GM21381 (cell line): ENCODE measurements around the gene CUEDC2.
A peak's percentile ranks its signal among the peaks of the same experiment; 100 is the strongest.

Experiments used
- ATAC-seq: cut with Tn5 transposase; IDR thresholded peaks from one replicate; pipeline ENCODE4 v1.9.1; 2021; ENCODE audit warnings: mild to moderate bottlenecking, moderate library complexity; ENCODE audit not compliant: unreplicated experiment

Gene CUEDC2

DNA sequence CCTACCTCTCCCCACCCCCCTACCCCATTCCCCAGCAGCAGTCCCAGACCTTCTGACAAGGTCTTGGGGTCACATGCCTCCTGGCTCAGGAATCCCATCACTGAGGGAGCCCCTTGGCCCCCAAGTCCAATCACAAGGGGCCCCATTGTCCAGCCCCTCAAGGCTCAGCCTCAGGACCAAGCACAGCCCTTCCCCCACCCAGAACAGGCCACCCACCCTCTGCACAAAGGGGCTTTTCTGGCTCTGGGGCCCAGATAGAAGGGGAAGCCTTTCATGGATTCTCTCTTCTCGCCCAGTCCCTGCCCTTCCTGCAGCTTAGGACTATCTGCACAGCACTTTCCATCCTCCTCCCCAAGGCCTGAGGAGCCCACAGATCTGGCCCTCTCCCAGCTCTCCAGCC is 6.9 kb downstream of the CUEDC2 start:
- no peak for ATAC-seq

DNA sequence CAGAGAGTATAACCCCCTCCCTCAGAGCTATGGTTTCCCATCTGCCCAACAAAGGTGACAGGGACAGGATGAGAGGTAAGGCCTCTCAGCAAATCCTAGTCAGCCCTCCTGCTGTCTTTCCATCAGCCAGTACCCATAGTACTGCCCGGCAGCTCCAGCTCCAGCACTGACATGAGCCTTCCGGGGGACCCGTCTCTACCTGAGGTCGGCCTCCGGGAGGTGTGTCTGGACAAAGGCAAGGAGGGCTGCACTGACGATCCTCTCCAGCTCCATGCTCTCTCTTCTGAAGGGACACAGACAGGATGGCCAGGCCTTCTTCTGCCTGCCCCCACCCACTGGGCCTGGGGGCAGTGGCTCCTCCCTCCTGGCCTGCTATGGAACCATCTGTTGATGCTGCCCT is 7.5 kb downstream of the CUEDC2 start:
- ATAC-seq: no peak

DNA sequence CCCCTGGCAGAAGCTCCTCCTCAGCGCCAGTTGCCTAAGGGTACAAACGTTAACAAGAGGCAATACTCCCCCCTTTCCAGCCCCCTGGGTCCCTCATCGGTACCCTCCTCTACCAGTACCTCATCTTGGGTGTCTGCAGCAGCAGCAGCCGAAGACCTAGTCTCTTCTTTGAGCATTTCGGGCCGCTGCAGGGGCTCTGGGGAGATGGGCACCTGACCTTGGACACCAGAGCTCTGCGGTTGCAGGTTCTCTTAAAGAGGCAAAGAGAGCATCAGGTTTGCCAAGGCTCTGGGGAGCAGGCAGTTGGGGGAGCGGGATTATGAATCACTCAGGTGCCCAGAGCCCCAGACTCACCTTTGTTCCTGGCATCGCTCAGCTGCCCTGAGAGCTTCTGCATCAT is 8.2 kb downstream of the CUEDC2 start:
- ATAC-seq: no peak

DNA sequence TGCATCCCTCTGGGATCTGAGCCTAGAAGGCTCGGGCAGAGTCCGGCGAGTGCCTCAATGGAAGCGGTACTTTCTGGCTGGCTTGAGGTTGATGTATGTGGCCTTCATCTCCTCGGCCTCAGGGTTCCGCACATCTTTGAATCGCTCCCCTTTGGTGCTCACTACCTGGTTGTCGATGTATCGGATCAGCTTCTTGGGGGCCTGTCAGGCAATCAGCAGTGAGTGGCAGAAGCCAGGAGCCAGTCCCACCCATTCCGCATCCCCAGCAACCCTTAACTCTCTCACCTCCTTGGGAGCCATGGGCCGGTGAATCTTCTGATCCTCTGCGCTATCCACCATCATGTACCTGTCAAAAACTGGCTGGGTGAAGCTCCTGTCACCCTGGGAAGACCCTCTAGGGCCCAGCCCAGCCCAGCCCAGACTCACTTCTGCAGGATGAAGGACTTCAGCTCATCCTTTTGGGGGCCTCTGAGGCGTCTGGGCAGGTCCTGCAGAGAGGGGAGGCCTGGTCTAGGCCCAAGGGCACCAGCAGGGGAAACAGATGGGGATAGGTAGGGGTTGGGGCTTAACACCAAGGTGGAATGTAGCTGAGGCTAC is 8.9 kb downstream of the CUEDC2 start:
- no peak for ATAC-seq

DNA sequence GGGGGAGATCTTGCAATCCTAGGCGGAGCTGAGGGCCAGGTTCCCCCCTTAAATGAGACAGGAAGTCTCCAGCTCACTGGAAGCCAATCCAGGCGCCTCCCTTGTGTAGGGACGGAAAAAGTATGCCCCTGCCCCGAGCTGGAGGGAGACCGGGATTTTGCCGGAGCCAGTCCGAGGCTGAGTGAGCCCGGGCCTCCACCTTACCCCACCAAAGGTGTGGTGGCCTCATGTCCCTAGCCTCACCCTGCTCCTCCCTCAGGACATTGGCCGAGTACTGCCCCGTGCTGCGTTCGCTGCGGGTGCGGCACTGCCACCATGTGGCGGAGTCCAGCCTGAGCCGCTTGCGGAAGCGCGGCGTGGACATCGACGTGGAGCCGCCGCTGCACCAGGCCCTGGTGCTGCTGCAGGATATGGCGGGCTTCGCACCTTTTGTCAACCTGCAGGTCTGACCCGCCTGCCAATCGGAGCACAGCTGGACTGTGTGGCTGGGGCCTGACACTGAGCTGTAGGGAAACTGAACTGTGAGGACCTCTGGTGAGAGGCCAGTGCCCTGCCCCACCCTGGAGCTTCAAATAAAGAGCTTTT is 9.7 kb downstream of the CUEDC2 start:
- ATAC-seq: no peak

DNA sequence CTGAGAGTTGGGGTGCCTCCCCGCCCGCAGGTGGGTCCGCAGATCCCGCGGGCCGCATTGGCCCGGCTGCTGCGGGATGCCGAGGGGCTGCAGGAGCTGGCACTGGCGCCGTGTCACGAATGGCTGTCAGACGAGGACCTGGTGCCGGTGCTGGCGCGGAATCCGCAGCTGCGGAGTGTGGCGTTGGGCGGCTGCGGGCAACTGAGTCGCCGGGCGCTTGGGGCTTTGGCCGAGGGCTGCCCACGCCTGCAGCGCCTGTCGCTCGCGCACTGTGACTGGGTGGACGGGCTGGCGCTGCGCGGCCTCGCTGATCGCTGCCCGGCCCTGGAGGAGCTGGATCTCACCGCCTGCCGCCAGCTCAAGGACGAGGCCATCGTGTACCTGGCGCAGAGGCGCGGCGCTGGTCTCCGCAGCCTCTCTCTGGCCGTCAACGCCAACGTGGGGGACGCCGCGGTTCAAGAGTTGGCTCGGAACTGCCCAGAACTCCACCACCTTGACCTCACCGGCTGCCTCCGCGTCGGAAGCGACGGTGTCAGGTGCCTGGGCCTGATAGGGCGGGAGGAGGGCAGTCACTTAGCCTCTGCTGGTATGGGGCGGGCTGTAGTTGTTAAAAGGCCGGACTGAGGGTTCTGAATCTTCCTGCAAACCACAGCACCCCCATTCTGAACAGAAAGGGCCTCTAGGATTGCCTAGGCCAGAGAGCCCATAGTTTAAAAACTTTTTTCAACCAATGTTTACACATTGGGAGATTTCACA is 10.4 kb downstream of the CUEDC2 start:
- peak; percentile 0 for ATAC-seq

DNA sequence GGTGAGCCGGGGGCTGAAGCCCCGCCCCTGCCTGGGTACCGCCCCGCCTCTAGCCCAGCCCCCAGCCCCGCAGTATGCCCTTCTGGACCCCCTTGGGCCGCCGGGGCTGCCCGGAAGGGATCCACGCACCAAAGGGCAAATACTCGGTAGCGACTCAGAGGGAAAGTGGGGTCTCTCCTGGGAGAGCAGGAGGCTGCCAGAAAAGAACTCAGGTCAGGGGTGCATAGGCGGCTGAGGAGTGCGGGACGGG is 10.9 kb downstream of the CUEDC2 start:
- ATAC-seq: no peak

DNA sequence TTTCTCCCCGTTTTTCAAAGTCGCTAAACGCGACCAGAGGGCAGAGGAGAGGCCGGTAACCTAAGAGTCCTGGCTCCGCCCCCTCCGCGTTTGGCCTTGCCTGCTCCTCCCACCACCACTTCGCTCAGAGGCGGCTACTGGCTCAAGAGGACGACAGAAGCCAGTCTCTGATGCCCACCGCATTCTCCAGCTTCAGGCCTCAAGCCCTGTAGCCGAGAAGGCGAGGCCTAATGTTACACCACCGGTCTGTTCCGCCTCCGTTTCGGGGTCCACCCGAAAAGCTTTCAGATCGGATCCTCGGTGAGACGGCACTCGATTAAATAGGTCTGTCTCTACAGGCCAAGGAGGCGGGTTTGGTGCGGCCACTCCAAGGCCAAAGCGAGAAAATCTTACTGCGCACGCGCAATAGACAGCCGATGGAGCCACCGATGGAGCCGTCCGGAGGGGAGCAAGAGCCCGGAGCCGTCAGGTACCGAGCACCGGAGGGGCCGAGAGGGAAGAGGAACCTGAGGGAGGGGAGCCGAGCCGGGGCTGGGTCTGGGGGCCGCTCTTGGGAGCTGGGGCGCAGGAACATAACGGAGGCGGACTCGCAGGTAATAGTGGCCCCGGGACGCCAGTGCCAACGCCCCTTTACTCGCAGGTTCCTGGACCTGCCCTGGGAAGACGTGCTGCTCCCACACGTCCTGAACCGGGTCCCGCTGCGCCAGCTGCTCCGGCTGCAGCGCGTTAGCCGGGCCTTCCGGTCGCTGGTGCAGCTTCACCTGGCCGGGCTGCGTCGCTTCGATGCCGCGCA is 11.5 kb downstream of the CUEDC2 start, which contains the start of gene FBXL15:
Gene FBXL15, plus strand, starts transcription at position 123 of the 793 bp plus-strand sequence. Its CDS starts 294 bp downstream, at position 417.
- ATAC-seq: peak; percentile 65

DNA sequence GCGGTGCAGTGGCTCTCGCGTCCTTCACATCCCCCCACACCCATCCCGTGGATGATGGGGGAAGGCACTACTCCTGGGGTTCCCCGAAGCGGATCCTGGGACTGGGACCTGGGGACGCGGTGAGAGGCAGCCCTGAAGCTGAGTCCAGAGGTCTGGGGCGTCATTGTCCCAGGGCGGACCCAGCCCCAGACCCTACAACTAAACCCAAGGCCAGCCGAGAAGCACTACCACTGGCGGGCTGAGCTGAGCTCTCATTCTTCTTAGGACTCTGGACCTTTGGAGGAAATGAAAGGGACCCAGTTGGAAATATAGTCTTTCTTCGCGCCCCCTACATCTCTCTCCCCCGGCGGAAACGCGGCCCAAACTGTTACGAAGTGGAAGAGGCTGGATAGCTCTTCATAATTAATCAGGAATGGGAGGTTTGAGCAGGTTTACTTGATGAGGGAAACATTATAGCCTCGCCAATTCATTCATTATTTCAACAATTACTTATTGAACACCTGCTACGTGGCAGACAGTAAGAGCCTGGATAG is 12.1 kb downstream of the CUEDC2 start:
- ATAC-seq: no peak

DNA sequence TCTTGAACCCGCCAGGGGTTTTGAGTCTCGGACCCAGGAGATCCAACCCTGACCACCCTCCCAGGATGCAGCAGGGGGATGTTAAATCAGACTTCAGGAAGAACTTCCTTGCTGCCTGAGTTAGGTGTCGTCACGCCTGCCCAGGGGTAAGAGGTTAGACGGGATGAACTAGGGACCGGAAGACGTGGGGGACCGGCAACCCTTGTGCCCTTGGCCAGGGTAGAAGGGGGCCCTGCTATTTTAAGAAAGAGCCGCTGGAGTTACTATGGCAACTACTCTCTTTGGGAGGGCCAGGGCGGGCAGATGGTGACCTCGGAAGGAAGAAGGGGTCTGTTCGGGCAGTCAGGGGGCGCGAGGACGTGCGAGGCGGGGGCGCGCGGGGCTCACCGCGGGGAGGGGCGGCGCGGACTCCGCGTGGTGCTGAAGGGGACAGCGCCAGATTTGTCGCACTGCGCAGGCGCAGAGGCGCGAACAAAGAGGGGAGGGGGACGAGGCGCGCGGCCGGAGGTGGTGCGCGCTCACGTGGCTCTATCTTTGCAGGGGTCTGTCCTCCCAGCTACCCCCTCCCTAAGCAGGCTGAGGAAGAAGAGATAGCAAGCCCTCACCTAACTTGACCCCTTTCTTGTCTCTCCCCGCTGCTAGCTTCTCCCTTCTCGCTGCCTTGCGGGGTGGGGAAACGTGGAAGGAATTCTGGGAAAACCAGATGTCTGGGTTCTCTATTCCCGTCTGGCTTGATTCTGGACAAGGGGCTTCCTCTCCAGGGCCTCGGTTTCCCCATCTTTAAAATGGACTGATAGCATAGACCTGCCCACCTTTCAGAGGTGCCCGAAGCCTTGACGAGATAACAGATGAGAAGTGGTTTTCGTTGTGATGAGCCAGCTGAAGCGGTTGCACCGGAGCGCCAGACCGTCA is 12.8 kb downstream of the CUEDC2 start:
- peak; percentile 22 for ATAC-seq

DNA sequence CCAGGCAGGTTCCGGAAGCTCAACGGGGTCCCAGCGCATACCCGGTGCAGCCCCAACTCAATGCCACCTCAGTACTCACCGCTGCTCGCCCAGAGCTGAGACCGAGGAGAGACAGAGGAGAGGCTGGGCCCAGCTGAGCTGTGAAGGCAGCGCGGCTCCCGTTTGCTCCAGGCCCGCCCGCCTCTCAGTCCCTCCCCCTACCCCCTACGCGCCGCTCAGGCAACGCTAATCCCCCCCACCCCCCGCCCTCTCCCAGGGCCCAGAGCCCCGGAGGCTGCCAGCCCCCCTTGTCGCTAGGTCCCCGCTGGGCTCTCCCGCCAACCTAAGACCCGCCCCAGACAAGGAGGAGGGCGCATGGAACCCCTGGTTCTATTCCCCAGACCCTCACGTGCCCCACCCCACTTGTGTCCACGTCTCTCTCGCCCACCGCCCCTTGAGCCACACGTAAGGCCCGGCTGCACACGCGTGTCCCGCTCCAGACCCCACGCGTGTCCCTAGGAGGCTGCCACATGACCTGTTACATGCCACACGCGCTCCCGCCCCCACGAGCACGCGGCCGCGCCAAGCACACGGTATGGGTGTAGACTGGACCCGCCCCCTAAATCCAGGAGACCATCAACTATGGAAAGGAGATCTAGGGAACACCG is 13.6 kb downstream of the CUEDC2 start, which contains the start of gene PSD:
Gene PSD, minus strand, starts transcription at position 164 of the 647 bp plus-strand sequence. CDS start 1,747 bp downstream, outside the sequence.
- ATAC-seq: no peak

DNA sequence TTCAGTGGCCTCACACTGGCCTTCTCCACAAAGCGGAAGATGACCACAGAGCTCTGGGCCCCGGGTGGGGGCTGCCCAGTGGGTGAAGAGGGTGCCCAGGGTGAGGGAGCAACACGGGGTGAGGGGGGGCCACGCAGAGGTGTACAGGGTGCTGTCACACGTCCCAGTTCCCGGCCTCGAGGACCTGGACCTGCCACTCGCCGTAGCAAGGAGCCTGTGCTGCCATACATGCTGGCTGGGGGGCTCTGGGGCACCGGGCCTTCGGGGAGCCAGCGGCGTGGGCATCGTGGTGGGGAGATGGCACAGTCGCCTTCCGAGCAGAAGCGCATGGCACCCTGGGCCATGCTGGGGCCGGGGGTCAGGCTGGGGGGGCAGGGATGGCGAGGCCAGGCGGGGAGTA is 15.7 kb downstream of the CUEDC2 start:
- ATAC-seq: no peak

DNA sequence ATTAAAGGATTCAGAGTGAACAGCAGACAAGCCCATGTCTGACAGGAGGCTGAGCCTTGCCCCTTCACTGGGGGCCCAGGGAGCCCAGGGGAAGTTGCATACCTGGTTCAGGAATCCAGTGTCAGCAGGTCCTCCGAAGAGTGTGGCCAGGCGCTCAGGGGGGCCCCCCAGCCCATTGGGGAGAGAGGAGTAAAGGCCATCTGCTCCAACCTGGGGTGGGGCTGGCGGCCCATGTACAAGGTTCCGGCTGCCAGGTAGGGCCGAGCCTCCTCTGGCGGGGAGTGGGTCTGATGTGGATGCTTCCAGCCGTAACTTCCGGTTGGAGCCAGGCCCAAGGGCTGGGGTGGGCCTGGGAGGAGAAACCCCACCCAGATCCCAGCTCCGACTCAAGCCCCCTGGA is 16.1 kb downstream of the CUEDC2 start:
- ATAC-seq: no peak

DNA sequence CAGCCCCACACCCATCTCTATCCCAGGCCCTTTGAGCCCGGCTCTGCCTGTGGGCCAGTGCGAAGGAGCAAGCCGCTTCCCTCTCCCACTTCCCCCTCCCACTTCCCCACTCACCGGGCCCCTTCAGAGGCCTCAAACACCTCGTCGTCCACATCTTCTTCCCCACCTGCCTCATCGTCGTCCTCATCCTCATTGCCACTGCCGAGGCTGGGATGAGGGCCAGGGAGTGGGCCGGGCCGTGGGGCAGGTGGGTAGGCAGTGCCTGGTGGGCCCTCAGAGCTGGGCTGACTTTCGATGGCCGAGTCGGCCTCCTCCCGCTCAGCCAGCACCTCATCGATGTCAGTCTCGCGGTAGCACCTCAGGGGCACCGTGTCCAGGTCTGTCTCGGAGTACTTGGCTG is 17.6 kb downstream of the CUEDC2 start:
- no peak for ATAC-seq

DNA sequence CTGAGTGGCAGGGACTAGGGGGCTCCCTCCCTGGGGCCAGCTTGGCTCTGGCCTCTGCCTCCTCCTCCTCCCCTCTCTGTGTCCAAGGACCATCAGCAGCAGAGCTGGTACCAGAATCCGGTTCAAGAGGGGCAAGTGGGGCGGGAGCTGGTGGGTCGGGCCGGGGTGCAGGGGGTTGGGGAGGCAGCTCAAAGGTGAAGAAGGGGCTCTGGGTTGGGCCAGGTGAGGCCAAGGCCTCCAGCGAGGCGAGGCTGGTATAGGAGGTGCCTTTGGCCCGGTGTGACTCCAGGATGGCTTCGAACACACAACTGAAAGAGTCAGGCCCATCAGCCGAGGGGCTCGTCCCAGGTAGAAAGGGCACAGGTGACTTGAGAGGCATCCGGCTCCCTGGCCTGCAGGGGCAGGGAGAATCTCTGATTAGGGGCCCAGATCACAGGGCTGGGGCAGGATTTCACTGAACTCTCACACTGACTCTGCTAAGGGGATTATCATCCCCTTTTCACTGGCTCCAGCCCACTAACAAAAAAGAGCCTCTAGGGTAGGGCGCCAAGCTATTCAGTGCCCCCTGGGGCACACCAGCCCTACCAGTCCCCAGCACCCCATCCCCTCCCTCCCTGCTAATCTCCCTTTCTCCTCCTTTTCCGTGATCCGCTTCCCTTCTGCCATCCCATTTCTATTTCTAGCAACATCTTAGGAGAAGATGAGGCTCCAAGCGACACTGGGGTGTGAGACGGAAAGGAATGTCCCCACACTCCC is 18.4 kb downstream of the CUEDC2 start:
- ATAC-seq: no peak

DNA sequence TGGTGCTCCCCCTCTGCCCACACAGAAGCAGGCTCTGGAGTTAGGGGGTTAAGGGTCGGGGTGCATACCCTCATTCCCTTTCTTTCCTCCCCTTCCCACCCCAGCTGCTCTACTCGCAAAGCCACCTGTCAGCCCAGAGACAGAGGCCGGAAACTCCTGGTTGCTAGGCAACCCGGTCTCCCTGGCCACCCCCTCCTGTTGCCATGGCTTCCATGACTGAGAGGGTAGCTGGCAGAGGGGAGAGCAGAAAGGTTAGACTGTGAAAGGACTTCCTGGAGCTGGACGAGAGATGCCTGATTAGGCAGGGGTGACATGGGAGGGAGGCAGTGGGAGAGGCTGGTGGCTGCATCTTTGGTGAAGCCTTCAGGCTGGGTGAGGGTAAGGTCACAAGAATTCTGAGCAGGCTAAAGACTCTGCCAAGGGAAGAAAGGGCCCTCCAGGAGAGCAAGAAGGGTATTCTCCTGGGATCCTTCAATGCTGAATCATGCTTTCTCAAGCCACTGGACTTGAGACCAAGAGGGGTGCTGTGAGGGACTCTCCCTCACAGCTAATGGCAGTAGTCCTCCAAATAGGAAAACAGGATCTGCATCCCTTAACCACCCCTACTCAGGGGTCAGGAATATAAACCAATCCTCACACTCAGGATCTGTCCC is 19.2 kb downstream of the CUEDC2 start:
- ATAC-seq: no peak

DNA sequence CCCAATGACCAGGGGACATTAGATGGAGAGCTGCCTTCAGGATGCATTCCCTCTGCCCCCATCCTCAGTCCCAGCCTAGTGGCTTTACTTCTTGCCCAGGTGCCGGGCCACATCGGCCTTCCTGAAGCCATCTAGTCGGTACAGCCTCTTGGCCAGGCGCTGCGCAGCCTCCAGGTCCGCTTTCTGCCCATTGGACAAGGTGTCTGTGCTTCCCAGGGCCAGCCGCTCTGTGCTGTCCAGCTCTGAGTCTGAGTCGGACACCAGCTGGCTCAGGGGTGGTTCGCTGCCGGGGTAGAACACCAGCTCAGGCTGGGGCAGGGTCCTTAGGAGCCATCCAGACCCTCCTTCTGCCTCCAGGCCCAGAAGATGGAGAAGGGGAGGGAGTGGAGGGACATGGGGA is 20.1 kb downstream of the CUEDC2 start:
- ATAC-seq: no peak
